CD4-positive, alpha-beta T cell treated with Interleukin-15 for 1 hour (primary cell): ENCODE results near the gene SERINC1.

Experiments
- DNase-seq: peaks from one replicate; pipeline ENCODE4 v3.0.0-alpha.2; 2020

Gene SERINC1

GRCh38 chr6:122431780-122432179, 39.8 kb downstream of the SERINC1 start:
- DNase-seq = no peak

- no peak for DNase-seq
These were observed 42.3 kb downstream of the SERINC1 start for GRCh38 chr6:122429323-122429722.

- no peak for DNase-seq
These were observed 42.8 kb downstream of the SERINC1 start for GRCh38 chr6:122428781-122429180.

- no peak for DNase-seq
These were observed 45.0 kb downstream of the SERINC1 start for GRCh38 chr6:122426597-122426996.

GRCh38 chr6:122423734-122424133, 47.9 kb downstream of the SERINC1 start:
- no peak for DNase-seq

GRCh38 chr6:122422614-122423267, 48.9 kb downstream of the SERINC1 start:
- no peak for DNase-seq

- no peak for DNase-seq
These were observed 49.6 kb downstream of the SERINC1 start for GRCh38 chr6:122422003-122422402.

- no peak for DNase-seq
These were observed 54.8 kb downstream of the SERINC1 start for GRCh38 chr6:122416825-122417224.

GRCh38 chr6:122412001-122412400, 59.6 kb downstream of the SERINC1 start:
- DNase-seq = no peak

GRCh38 chr6:122408702-122409458, 62.7 kb downstream of the SERINC1 start:
- no peak for DNase-seq

- no peak for DNase-seq
These were observed 63.4 kb downstream of the SERINC1 start for GRCh38 chr6:122408240-122408639.

GRCh38 chr6:122407712-122408111, 63.9 kb downstream of the SERINC1 start:
- DNase-seq = no peak

- DNase-seq = no peak
These were observed 65.4 kb downstream of the SERINC1 start for GRCh38 chr6:122406187-122406586.

- no peak for DNase-seq
These were observed 66.2 kb downstream of the SERINC1 start for GRCh38 chr6:122405417-122405816.

GRCh38 chr6:122404444-122404843, 67.2 kb downstream of the SERINC1 start:
- DNase-seq = no peak

GRCh38 chr6:122401104-122401503, 70.5 kb downstream of the SERINC1 start:
- DNase-seq = no peak

GRCh38 chr6:122400462-122401089, 71.0 kb downstream of the SERINC1 start:
- DNase-seq = no peak

- no peak for DNase-seq
These were observed 71.5 kb downstream of the SERINC1 start for GRCh38 chr6:122400121-122400450.

GRCh38 chr6:122399348-122400120, 72.1 kb downstream of the SERINC1 start, which contains the start of gene HSF2:
HSF2 (plus strand) TSS chr6:122399652; CDS start chr6:122399738, 86 bp downstream.
- DNase-seq = peak; percentile 97

- DNase-seq = no peak
These were observed 72.6 kb downstream of the SERINC1 start for GRCh38 chr6:122399055-122399347.

- DNase-seq = no peak
These were observed 77.6 kb downstream of the SERINC1 start for GRCh38 chr6:122394016-122394415.

- no peak for DNase-seq
These were observed 78.2 kb downstream of the SERINC1 start for GRCh38 chr6:122393351-122393896.
